Testis (tissue), 2 donors: ENCODE measurements around the gene C1QL2.

Experiments
- POLR2A ChIP-seq: fragments of 450-650 bp; IDR thresholded peaks from one replicate; pipeline ENCODE4 v1.6.1; 2017; ENCODE audit warnings: antibody characterized with exemption, mild to moderate bottlenecking, moderate library complexity
- TF ChIP-seq, protein P1 (sequence below), 3 experiments: fragments of 450-650 bp in 2 of 3; fragments of 200-600 bp in 1 of 3; sonication (generic) in 1 of 3; IDR thresholded peaks; one replicate each; pipeline ENCODE4 v1.5.1; 2016 to 2019; ENCODE audit warnings: antibody characterized with exemption in 3 of 3, mild to moderate bottlenecking in 2 of 3, moderate library complexity in 1 of 3

DNA sequence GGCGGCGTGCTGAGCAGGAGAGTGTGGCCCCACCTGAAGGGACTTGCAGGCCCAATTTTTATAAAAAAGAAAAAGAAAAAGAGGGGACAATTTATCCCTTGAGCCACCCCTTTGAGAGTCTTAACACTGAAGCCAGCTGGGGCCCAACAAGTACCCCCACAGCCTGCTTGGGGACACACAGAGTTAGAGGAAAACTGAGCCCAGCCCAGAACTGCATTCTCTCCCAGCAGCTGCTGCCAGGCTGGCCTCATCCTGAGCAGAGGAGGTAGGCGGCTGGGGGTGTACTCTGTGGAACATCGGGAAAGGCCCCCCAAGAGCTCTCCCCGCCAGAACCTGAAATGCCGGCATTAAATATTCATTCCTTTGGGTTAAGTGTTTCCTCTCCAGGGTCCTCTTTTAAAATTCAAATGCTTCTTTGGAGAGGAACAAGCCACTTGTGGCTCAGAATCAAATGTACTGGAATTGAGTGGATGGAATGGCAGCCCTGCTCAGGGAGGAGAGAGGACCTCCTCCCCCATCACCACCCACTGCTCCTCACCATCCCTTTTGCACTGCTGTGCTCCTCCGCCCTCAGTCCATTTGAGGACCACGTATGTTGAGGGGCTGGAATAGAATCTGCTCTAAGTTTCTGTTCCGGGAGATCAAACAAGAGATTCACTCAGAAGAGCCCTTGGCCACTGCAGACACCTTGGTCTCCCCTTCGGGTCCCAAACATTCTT is 45.6 kb downstream of the C1QL2 start:
- no peak for TF ChIP-seq POLR2A
- TF ChIP-seq, protein P1, sequence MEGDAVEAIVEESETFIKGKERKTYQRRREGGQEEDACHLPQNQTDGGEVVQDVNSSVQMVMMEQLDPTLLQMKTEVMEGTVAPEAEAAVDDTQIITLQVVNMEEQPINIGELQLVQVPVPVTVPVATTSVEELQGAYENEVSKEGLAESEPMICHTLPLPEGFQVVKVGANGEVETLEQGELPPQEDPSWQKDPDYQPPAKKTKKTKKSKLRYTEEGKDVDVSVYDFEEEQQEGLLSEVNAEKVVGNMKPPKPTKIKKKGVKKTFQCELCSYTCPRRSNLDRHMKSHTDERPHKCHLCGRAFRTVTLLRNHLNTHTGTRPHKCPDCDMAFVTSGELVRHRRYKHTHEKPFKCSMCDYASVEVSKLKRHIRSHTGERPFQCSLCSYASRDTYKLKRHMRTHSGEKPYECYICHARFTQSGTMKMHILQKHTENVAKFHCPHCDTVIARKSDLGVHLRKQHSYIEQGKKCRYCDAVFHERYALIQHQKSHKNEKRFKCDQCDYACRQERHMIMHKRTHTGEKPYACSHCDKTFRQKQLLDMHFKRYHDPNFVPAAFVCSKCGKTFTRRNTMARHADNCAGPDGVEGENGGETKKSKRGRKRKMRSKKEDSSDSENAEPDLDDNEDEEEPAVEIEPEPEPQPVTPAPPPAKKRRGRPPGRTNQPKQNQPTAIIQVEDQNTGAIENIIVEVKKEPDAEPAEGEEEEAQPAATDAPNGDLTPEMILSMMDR (IDR thresholded peaks at IDR 0.05) = no peak
